Tibial nerve (tissue), 3 donors: Measurements from ENCODE around the gene NCAPH2.

Experiments used
- CTCF ChIP-seq, 5 experiments: fragments of 200-600 bp in 3 of 5; fragments of 450-650 bp in 2 of 5; sonication (generic) in 3 of 5; IDR thresholded peaks; one replicate each; pipeline ENCODE4 v1.5.1; 2016 to 2019; ENCODE audit warnings: antibody characterized with exemption in 5 of 5, mild to moderate bottlenecking in 3 of 5, moderate library complexity in 2 of 5
- POLR2A ChIP-seq, 2 donors: fragments of 450-650 bp; IDR thresholded peaks; one replicate each; pipeline ENCODE4 v1.6.1; 2017; ENCODE audit warnings: antibody characterized with exemption in 2 of 2, mild to moderate bottlenecking in 2 of 2, moderate library complexity in 2 of 2

GRCh38 chr22:50548040-50548920 is 40.3 kb downstream of the NCAPH2 start:
- TF ChIP-seq CTCF (IDR thresholded peaks at IDR 0.05) (no peak), POLR2A (IDR thresholded peaks at IDR 0.05) (no peak)
